GM19467 (cell line): ENCODE data around the gene RBM15B.

Experiments
- ATAC-seq: cut with Tn5 transposase; IDR thresholded peaks from one replicate; pipeline ENCODE4 v1.9.1; 2021; ENCODE audit warnings: mild to moderate bottlenecking, moderate library complexity; ENCODE audit not compliant: unreplicated experiment

RBM15B gene

DNA sequence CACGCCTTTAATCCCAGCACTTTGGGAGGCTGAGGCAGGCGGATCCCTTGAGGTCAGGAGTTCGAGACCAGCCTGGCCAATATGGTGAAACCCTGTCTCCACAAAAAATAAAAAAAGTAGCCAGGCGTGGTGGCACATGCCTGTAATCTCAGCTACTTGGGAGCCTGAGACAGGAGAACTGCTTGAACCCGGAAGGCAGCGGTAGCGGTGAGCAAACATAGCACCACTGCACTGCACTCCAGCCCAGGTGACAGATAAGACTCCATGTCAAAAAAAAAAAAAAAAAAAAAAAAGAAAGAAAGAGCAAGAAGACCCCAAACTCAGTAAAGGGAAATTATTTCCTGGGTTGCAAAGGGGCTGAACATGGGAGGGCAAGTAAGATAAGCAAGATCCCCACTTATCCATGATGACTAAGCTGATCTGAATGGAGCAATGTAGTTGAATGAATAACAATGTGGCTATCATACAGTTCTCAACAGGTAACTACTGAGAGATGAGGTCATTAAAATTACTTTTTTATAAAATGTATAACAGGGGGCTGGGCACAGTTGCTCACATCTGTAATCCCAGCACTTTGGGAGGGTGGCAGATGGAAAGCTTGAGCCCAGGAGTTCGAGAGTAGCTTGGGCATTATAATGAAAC, 46.0 kb downstream of the RBM15B start:
- no peak for ATAC-seq

DNA sequence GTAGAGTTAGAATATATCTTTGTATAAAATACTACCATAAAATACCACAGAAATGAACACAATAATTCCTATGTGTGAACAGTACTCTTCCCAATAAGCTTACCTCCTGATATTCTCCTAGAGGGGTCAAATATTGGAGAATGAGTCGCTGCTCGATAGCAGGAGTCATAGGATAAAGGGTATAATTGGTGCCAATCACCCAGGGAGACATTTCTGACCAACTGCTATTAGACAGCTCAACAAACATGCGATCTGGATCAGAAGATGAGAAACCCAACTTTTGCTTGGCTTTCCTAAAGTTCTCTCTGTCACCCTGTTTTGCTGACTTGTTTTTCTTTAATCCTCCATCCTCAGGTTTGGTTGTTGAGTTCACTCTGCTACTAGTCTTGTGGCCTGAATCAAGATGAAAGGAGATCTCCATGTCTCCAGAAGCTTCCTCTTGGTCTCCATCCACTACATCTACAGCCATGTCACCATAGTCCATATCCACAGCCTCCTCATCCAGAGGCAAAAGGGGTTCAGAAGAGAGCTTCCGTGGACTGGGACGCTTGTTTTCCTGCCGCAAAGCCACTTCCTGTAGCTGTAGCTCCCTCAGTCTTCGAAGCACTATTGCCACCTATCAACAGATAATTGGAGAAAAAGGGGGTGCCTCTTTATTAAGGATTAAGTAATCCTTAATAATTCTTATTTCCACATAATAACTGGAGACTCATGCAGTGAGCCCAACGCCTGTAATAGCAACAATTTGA, 50.4 kb downstream of the RBM15B start:
- ATAC-seq = no peak

DNA sequence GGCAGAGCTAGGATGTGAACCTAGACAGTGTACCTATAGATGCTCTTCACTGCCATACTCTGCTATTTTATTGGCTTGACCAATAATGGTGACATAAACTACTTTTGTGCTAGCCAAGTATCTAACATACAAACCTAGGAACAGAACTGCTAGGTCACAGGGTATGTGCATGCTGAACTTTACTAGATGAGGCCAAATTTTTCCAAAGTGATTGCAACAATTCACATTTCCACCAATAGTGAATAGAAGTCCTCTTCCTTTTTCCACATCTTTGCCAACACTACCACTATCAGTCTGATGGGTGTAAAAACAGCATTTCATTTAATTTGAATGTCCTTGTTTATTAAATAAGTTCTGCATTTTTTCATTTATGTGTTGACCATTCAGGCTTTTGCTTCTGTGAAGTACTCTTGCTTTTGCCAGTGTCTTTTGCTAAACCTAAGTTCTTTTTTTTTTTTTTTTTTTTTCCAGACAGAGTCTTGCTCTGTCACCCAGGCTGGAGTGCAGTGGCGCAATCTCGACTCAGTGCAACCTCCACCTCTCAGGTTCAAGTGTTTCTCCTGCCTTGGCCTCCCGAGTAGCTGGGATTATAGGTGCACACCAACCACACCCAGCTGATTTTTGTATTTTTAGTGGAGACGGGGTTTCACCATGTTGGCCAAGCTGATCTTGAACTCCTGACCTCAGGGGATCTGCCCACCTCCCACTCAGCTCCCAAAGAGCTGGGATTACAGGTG, 54.6 kb downstream of the RBM15B start:
- no peak for ATAC-seq
